Nephron progenitor cell (in vitro differentiated cells): ENCODE results near the gene DNAJB6.

ENCODE experiments used
- DNase-seq: peaks from one replicate; pipeline ENCODE4 v3.0.0; 2021
- H3K27ac Mint-ChIP-seq: 2 replicates; pipeline ENCODE4 v1.8.0; 2021; ENCODE audit warnings: mild to moderate bottlenecking, moderate library complexity, mixed read lengths
- H3K27me3 Mint-ChIP-seq: 2 replicates; pipeline ENCODE4 v1.8.0; 2021; ENCODE audit warnings: mild to moderate bottlenecking, low read depth, mixed read lengths; ENCODE audit not compliant: poor library complexity
- H3K36me3 Mint-ChIP-seq: 2 replicates; pipeline ENCODE4 v1.8.0; 2021; ENCODE audit warnings: low read depth, mixed read lengths
- H3K4me1 Mint-ChIP-seq: 2 replicates; pipeline ENCODE4 v1.8.0; 2021; ENCODE audit warnings: mixed read lengths
- H3K4me3 Mint-ChIP-seq: 2 replicates; pipeline ENCODE4 v1.8.0; 2021; ENCODE audit warnings: mild to moderate bottlenecking, moderate library complexity, mixed read lengths
- H3K9me3 Mint-ChIP-seq: 2 replicates; pipeline ENCODE4 v1.8.0; 2021; ENCODE audit warnings: mild to moderate bottlenecking, moderate library complexity, mixed read lengths
- CTCF ChIP-seq: fragments of 200-600 bp; sonication (generic); IDR thresholded peaks from 2 replicates; pipeline ENCODE4 v1.5.0; 2021; ENCODE audit warnings: antibody characterized with exemption

DNAJB6 gene

GRCh38 chr7:157439761-157440160 lies 103.0 kb downstream of the DNAJB6 start:
- TF ChIP-seq CTCF: no peak
- H3K9me3 Mint-ChIP-seq: peaks cover 37% of the 10 kb centered on the region
- peak overlapping the region; percentile 42 for H3K4me3 Mint-ChIP-seq
- no peak for DNase-seq
- no peaks in the 10 kb centered on the region for H3K36me3 Mint-ChIP-seq
- no peaks in the 10 kb centered on the region for H3K4me1 Mint-ChIP-seq
- peaks cover 14% of the 10 kb centered on the region for H3K27me3 Mint-ChIP-seq
- H3K27ac Mint-ChIP-seq: peak overlapping the region; percentile 69

DNA sequence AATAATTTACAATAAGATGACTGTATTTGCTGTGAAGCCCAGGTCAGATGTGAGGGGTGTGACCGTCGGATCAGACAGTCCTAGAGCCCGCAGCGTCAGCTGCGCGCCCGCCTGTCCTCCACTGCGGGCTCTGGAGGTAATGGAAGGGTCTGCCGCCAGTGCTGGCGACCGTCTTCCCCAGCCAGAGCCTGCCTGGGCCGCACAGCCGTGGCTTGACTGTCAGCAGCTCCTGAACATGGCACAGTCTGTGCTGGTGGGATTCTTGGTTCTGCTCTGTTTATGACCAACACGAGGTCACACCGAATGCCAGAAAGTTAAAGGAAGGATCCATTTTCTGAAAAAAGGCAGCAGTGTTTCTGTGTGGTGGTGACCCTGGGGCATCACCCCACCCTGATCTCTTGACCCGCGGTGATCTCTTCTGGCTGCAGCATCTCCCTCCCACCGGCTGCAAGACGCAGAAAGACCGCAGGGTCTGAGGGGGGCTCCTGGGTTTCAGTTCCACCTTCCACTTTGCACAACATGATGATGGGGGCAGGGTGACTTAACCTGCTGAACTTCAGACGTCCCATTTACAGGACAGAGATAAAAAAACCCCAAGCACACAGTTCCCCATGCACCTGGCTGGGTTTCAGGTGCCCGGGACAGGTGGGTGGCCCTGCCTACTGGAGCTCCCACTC lies 103.7 kb downstream of the DNAJB6 start:
- H3K4me1 Mint-ChIP-seq: no peaks in the 10 kb centered on the region
- no peak overlapping the region for H3K27ac Mint-ChIP-seq
- peaks cover 37% of the 10 kb centered on the region for H3K9me3 Mint-ChIP-seq
- peaks cover 13% of the 10 kb centered on the region for H3K27me3 Mint-ChIP-seq
- no peaks in the 10 kb centered on the region for H3K36me3 Mint-ChIP-seq
- no peak overlapping the region for H3K4me3 Mint-ChIP-seq
- TF ChIP-seq CTCF: no peak
- DNase-seq: no peak

DNA sequence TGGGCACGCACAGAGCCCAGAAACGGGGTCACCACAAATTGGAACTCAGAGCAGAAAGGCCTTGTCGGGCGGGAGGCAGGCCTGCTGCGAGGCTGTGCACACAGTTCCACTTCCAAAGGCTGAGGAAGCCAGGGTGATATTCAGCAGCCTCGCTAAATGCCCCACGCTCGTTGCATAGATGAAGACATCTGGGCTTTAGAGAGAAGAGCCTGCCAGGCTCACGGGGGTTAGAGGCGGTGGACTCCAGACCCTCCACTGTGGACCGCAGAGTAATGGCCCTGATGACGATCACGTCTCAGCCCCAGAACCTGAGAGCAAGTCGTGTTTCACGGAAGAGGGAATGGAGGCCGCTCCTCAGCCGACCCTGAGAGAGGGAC lies 104.2 kb downstream of the DNAJB6 start:
- Mint-ChIP-seq H3K36me3 (no peaks in the 10 kb centered on the region), H3K4me1 (no peaks in the 10 kb centered on the region), H3K4me3 (no peak overlapping the region), H3K9me3 (peaks cover 37% of the 10 kb centered on the region), H3K27ac (no peak overlapping the region), H3K27me3 (peaks cover 15% of the 10 kb centered on the region)
- DNase-seq: no peak
- no peak for TF ChIP-seq CTCF

DNA sequence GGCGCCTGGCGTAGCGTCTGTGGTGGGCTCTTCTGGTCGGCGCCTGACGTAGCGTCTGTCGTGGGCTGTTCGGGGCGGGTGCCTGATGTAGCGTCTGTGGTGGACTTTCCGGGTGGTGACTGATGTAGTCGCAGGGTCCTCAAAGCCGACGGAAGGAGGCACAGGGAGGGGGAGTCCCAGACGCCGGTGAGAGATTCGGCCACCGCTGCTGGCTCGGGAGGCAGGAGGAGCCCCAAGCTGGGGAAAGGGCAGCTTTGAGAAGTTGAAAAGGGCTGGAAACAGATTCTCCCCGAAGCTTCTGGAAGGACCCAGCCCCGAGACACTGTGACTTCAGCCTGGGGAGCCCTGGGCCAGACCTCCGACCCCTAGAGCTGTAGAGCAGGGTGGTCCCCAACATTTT lies 105.7 kb downstream of the DNAJB6 start:
- no peaks in the 10 kb centered on the region for H3K36me3 Mint-ChIP-seq
- no peaks in the 10 kb centered on the region for H3K4me1 Mint-ChIP-seq
- H3K27me3 Mint-ChIP-seq: peaks cover 16% of the 10 kb centered on the region
- no peak overlapping the region for H3K4me3 Mint-ChIP-seq
- H3K27ac Mint-ChIP-seq: no peak overlapping the region
- H3K9me3 Mint-ChIP-seq: peaks cover 37% of the 10 kb centered on the region
- TF ChIP-seq CTCF: no peak
- DNase-seq: no peak

DNA sequence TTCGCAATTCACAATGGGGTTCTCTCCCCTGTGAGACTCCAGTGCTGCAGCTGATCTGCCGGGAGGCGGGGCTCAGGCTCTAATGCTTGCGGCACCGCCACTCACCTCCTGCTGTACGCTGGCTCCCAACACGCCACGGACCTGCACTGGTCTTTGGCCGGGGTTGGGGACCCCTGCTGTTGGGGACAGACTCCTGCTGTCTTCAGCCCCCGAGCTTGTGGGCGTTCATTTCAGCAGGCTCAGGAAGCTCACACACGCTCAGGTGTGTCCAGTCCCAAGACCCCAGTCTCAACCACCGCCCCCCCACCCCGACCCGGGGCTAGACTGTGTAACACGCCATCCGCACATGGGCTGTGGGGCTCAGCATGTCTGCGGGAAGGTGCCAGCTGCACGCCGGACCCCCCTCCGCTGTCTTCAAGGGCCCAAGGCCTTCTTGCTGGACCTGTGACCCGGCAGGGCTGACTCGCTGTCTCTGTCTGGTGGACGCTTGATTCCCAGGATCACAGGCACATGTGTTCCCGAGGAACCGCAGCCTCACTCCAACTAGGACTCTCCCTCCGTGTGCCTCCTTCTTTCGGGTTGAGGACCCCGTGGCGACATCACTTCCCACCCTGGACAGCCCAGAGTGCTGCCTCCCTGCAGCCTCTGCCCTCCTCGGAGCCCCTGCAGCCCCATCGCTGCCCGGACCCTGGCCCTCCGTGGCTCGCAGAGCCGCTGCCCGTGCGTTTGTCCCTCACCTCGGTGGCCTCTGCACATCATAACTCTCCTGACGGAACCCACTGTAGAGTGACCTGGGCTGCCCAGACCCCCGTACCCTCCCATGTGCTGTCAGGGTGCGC lies 106.4 kb downstream of the DNAJB6 start:
- Mint-ChIP-seq H3K27ac (no peak overlapping the region), H3K36me3 (no peaks in the 10 kb centered on the region)
- TF ChIP-seq CTCF: no peak

More for the DNA sequence above, 106.4 kb downstream of the DNAJB6 start:
- H3K4me3 Mint-ChIP-seq: no peak overlapping the region
- H3K4me1 Mint-ChIP-seq: no peaks in the 10 kb centered on the region
- peaks cover 20% of the 10 kb centered on the region for H3K27me3 Mint-ChIP-seq
- DNase-seq: no peak
- H3K9me3 Mint-ChIP-seq: peaks cover 37% of the 10 kb centered on the region
